PC-3 (cell line): Measurements from ENCODE around the gene HTR2B. TPM values are rescaled to one million over a fixed set of nuclear protein-coding genes. Genes with fewer than 3 reads are reported as not detected.

Experiments
- ATAC-seq: fragments of 200-7000 bp; cut with Tn5 transposase; 2 replicates; pipeline ENCODE4 v1.9.1; 2020; ENCODE audit warnings: mild to moderate bottlenecking, moderate library complexity
- BruUV-seq: library from RNA; stranded (reverse); fragments of 400-500 nt; replicated peaks from 2 replicates; lab custom pipeline; 2021; lab: Mats Ljungman, UMichigan
- CTCF ChIA-PET: fragments of 300-600 bp; sonication (Branson Sonifier 250); formaldehyde crosslinking; loops from one replicate; lab custom pipeline; 2022; ENCODE audit warnings: antibody characterized with exemption; lab: Charles Lee
- POLR2A ChIA-PET: fragments of 300-600 bp; sonication (Branson Sonifier 250); formaldehyde crosslinking; loops from one replicate; lab custom pipeline; 2022; ENCODE audit warnings: antibody characterized with exemption; ENCODE audit not compliant: unreplicated experiment; lab: Charles Lee
- DNase-seq: peaks from one replicate; pipeline ENCODE4 v3.0.0-alpha.2; 2015
- H2AFZ ChIP-seq: fragments of 300-600 bp; sonication (generic); 2 replicates; pipeline ENCODE4 v1.6.0; 2016; ENCODE audit warnings: antibody characterized with exemption, low read length
- H3F3A ChIP-seq: fragments of 300-600 bp; sonication (generic); one replicate; pipeline ENCODE4 v1.6.0; 2017; ENCODE audit warnings: antibody characterized with exemption, low read length, control low read depth, mild to moderate bottlenecking; ENCODE audit not compliant: unreplicated experiment
- H3K27ac ChIP-seq: fragments of 300-600 bp; sonication (generic); 2 replicates; pipeline ENCODE4 v1.5.1; 2016; ENCODE audit warnings: mild to moderate bottlenecking, low read length
- H3K27me3 ChIP-seq: fragments of 300-600 bp; sonication (generic); 2 replicates; pipeline ENCODE4 v1.6.1; 2016; ENCODE audit warnings: low read length, mixed read lengths
- H3K36me3 ChIP-seq: fragments of 300-600 bp; sonication (generic); 2 replicates; pipeline ENCODE4 v1.6.1; 2016; ENCODE audit warnings: low read depth, mixed run types, low read length, mixed read lengths
- H3K4me1 ChIP-seq: fragments of 300-600 bp; sonication (generic); 2 replicates; pipeline ENCODE4 v1.5.1; 2016; ENCODE audit warnings: low read length; ENCODE audit not compliant: insufficient read depth
- H3K4me2 ChIP-seq: fragments of 300-600 bp; sonication (generic); 2 replicates; pipeline ENCODE4 v1.6.0; 2016; ENCODE audit warnings: low read length
- H3K4me3 ChIP-seq: fragments of 300-600 bp; sonication (generic); 2 replicates; pipeline ENCODE4 v1.5.1; 2016; ENCODE audit warnings: mild to moderate bottlenecking, low read length, mixed read lengths
- H3K79me2 ChIP-seq: fragments of 300-600 bp; sonication (generic); 2 replicates; pipeline ENCODE4 v1.6.1; 2017; ENCODE audit warnings: low read length, mixed read lengths
- H3K9ac ChIP-seq: fragments of 300-600 bp; sonication (generic); 2 replicates; pipeline ENCODE4 v1.6.0; 2016; ENCODE audit warnings: mild to moderate bottlenecking, low read length
- H3K9me2 ChIP-seq: fragments of 300-600 bp; sonication (generic); replicated peaks from 2 replicates; pipeline ENCODE4 v1.6.1; 2016; ENCODE audit warnings: mixed run types, low read length, mixed read lengths
- H3K9me3 ChIP-seq: fragments of 300-600 bp; sonication (generic); 2 replicates; pipeline ENCODE4 v1.6.1; 2016; ENCODE audit warnings: low read length, mixed read lengths
- H4K20me1 ChIP-seq: fragments of 300-600 bp; sonication (generic); 2 replicates; pipeline ENCODE4 v1.6.1; 2016; ENCODE audit warnings: low read length, mixed read lengths
- EZH2 ChIP-seq: fragments of 300-600 bp; sonication (generic); IDR thresholded peaks from one replicate; pipeline ENCODE4 v1.6.1; 2017; ENCODE audit warnings: antibody characterized with exemption, mild to moderate bottlenecking, low read length; ENCODE audit not compliant: unreplicated experiment
- EZH2phosphoT487 ChIP-seq: fragments of 300-600 bp; sonication (generic); IDR thresholded peaks from 2 replicates; pipeline ENCODE4 v1.6.1; 2018; ENCODE audit warnings: mild to moderate bottlenecking, antibody characterized with exemption, low read length, borderline replicate concordance
- intact Hi-C: fragments of 100-400 bp; cut with micrococcal nuclease; formaldehyde crosslinking; loops from 2 replicates; pipeline ENCODE4 v1.9.0; 2023
- total RNA-seq: library from RNA; depleted of rRNA; stranded (reverse); fragments of >200 nt; gene quantifications from 2 replicates; pipeline ENCODE4 v1.2.3, GENCODE V29; 2014
- TF ChIP-seq, protein P1 (sequence below): fragments of 300-600 bp; sonication (generic); conservative IDR thresholded peaks from 2 replicates; pipeline ENCODE4 v1.5.1; 2017; ENCODE audit warnings: antibody characterized with exemption, low read depth, mild to moderate bottlenecking, low read length

HTR2B gene
- total RNA-seq, 1 experiment from 2014 or later, result not detected

DNA sequence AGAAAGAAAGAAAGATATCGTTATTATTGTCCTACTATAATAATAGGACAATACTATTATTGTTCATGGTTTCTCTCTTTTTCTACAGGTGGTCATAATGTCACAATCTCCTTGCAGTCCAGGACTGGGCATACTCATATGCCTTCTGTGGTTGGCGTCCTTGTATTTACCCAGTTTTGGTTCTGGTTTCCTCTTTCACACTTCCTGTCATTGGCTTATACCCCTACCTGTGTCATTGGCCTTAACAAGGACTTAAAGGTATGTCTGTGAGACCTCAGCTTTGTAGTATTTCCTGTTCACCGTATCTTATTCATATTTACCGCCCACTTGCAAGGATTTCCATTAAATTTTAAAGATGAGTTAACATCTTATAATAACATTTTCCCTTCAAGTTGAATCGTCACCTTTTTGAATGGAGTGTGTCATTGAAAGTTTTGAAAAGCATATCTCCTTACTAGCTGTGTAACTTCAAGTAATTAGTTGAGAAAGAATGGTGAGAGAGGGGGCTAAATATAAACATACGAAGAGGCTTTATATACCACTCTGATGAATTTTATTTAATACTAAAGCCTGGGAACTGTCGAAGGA, 36.5 kb upstream of the HTR2B start:
- Histone ChIP-seq H4K20me1 (no peaks in the 10 kb centered on the region), H3K36me3 (peaks cover 31% of the 10 kb centered on the region), H3K9me3 (no peaks in the 10 kb centered on the region), H3K9me2 (no peaks in the 10 kb centered on the region), H3F3A (no peaks in the 10 kb centered on the region), H3K4me1 (peaks cover 16% of the 10 kb centered on the region), H3K79me2 (no peaks in the 10 kb centered on the region), H3K9ac (peak overlapping the region; percentile 9; the same call in 1 of the 2 replicates), H3K27me3 (no peaks in the 10 kb centered on the region), H3K4me2 (peak overlapping the region; percentile 13; the same call in 1 of the 2 replicates), H3K4me3 (no peak overlapping the region), H2AFZ (no peak overlapping the region), H3K27ac (peak overlapping the region; percentile 72)
- TSS peak; percentile 98 for BruUV-seq
- no peak for TF ChIP-seq EZH2phosphoT487
- TF ChIP-seq, protein P1, sequence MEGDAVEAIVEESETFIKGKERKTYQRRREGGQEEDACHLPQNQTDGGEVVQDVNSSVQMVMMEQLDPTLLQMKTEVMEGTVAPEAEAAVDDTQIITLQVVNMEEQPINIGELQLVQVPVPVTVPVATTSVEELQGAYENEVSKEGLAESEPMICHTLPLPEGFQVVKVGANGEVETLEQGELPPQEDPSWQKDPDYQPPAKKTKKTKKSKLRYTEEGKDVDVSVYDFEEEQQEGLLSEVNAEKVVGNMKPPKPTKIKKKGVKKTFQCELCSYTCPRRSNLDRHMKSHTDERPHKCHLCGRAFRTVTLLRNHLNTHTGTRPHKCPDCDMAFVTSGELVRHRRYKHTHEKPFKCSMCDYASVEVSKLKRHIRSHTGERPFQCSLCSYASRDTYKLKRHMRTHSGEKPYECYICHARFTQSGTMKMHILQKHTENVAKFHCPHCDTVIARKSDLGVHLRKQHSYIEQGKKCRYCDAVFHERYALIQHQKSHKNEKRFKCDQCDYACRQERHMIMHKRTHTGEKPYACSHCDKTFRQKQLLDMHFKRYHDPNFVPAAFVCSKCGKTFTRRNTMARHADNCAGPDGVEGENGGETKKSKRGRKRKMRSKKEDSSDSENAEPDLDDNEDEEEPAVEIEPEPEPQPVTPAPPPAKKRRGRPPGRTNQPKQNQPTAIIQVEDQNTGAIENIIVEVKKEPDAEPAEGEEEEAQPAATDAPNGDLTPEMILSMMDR, result no peak
- no peak for TF ChIP-seq EZH2
- ATAC-seq (peak; percentile 68), DNase-seq (peak; percentile 45)
- CTCF ChIA-PET, result no interaction called here
- intact Hi-C loops, result no loop called here
- POLR2A ChIA-PET, result no interaction called here

DNA sequence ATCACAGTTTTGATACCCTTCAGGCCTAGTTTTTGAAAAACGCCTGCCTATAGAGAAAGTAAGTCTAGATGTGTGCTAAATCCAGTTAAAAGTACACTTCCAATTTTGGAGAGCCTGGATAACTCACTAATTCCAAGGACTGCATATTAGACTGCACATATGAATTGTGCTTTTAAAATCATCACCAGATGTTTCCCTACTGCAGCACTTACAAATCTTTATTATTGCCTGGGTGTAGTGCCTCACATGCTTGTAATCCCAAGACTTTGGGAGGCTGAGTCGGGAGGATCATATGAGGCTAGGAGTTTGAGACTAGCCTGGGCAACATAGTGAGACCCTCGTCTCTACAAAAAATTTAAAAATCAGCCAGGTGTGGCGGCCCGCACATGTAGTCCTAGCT, 35.9 kb upstream of the HTR2B start:
- no peaks in the 10 kb centered on the region for H3K27me3 ChIP-seq
- H3K36me3 ChIP-seq, result peaks cover 30% of the 10 kb centered on the region
- peak overlapping the region; percentile 72 for H3K27ac ChIP-seq
- no peak for DNase-seq
- no peak for ATAC-seq
- no peak overlapping the region for H3K9ac ChIP-seq
- no peaks in the 10 kb centered on the region for H4K20me1 ChIP-seq
- ChIA-PET POLR2A (no interaction called here), CTCF (no interaction called here)
- H3K4me2 ChIP-seq, result no peak overlapping the region
- H3F3A ChIP-seq, result no peaks in the 10 kb centered on the region
- no peaks in the 10 kb centered on the region for H3K79me2 ChIP-seq
- no TSS peak for BruUV-seq
- no peak overlapping the region for H3K4me3 ChIP-seq
- H3K9me3 ChIP-seq, result no peaks in the 10 kb centered on the region
- H3K9me2 ChIP-seq, result no peaks in the 10 kb centered on the region
- H2AFZ ChIP-seq, result no peak overlapping the region
- TF ChIP-seq, protein P1, result no peak
- intact Hi-C loops, result no loop called here
- peaks cover 16% of the 10 kb centered on the region for H3K4me1 ChIP-seq

DNA sequence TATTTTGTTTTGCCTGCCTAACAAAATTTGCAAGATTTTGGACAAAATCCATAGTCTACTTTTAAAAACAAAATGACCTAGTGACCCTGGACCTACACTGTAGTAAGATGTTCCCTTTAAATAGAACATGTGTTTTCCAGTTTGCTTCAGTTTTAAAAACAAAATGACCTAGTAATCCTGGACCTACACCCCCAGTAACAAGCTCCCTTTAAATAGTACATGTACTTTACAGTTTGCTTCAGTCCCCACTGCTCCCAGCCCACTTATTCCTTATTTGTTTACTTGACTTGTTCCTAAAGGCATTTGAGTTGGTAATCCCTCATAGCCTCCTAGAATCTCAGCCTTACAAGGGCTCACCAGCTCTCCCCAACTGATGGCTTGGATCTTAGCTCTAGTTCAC, 34.5 kb upstream of the HTR2B start:
- H4K20me1 ChIP-seq, result 0 out of 2 replicates have a peak, but pooled peaks cover 3% of the 10 kb centered on the region
- no peaks in the 10 kb centered on the region for H3K9me3 ChIP-seq
- intact Hi-C loops, result no loop called here
- no peaks in the 10 kb centered on the region for H3F3A ChIP-seq
- H3K9ac ChIP-seq, result no peak overlapping the region
- CTCF ChIA-PET, result no interaction called here
- peaks cover 28% of the 10 kb centered on the region; the same call in 1 of the 2 replicates for H3K36me3 ChIP-seq
- ATAC-seq (no peak), DNase-seq (no peak)
- no peak overlapping the region for H3K4me2 ChIP-seq
- H2AFZ ChIP-seq, result no peak overlapping the region
- BruUV-seq, result no TSS peak
- no peak overlapping the region for H3K4me3 ChIP-seq
- H3K79me2 ChIP-seq, result no peaks in the 10 kb centered on the region
- POLR2A ChIA-PET, result no interaction called here
- no peak overlapping the region for H3K27ac ChIP-seq
- TF ChIP-seq EZH2 (no peak), EZH2phosphoT487 (no peak)
- TF ChIP-seq, protein P1, result no peak
- peaks cover 16% of the 10 kb centered on the region for H3K4me1 ChIP-seq
- no peaks in the 10 kb centered on the region for H3K9me2 ChIP-seq
- no peaks in the 10 kb centered on the region for H3K27me3 ChIP-seq
